Peyer's patch (tissue), 4 donors: Measurements from ENCODE around the gene WWC1. TPM values are rescaled to one million over a fixed set of nuclear protein-coding genes. Genes with fewer than 3 reads are reported as not detected.

ENCODE experiments used
- DNase-seq, 3 donors: peaks; one replicate each; pipeline ENCODE4 v3.0.0-alpha.2; 2017 to 2019
- H3K27ac ChIP-seq, 4 donors: fragments of 200-600 bp; sonication (generic); one replicate each; pipeline ENCODE4 v1.5.1; 2016 to 2019
- H3K27me3 ChIP-seq, 2 donors: fragments of 200-600 bp; sonication (generic); one replicate each; pipeline ENCODE4 v1.5.1; 2019
- H3K36me3 ChIP-seq, 3 donors: fragments of 200-600 bp; sonication (generic); one replicate each; pipeline ENCODE4 v1.5.1; 2016 to 2019
- H3K4me1 ChIP-seq, 4 donors: fragments of 200-600 bp; sonication (generic); one replicate each; pipeline ENCODE4 v1.5.1; 2016 to 2019
- H3K4me3 ChIP-seq, 4 donors: fragments of 200-600 bp; sonication (generic); 1 replicate in 3 of 4; 2 replicates in 1 of 4; pipeline ENCODE4 v1.5.1; 2016 to 2019; ENCODE audit warnings: mild to moderate bottlenecking in 1 of 4
- H3K9me3 ChIP-seq, 4 donors: fragments of 200-600 bp; sonication (generic); one replicate each; pipeline ENCODE4 v1.5.1; 2016 to 2019; ENCODE audit warnings: mild to moderate bottlenecking in 1 of 4
- POLR2A ChIP-seq, 2 donors: fragments of 450-650 bp; IDR thresholded peaks; one replicate each; pipeline ENCODE4 v1.5.1; 2017; ENCODE audit warnings: antibody characterized with exemption in 2 of 2, mild to moderate bottlenecking in 2 of 2, moderate library complexity in 2 of 2
- total RNA-seq, 4 donors: library from RNA; depleted of rRNA; stranded (reverse); fragments of >200 nt; gene quantifications; one replicate each; pipeline ENCODE4 v1.1.0, GENCODE V29; 2016
- TF ChIP-seq, protein P1 (sequence below), 6 experiments: fragments of 450-650 bp in 4 of 6; fragments of 200-600 bp in 2 of 6; sonication (generic) in 1 of 6; IDR thresholded peaks; one replicate each; pipeline ENCODE4 v1.5.1; 2017 to 2019; ENCODE audit warnings: antibody characterized with exemption in 6 of 6, mild to moderate bottlenecking in 3 of 6, moderate library complexity in 1 of 6

Gene WWC1
- total RNA-seq, 4 donors from 2014 or later, result 47.0 to 63.2 (median 52.8) TPM

GRCh38 chr5:168417731-168418429, 126.4 kb downstream of the WWC1 start:
- DNase-seq, result no peak
- Histone ChIP-seq H3K4me1 (no peaks in the 10 kb centered on the region), H3K4me3 (no peak overlapping the region), H3K36me3 (peaks cover 0 to 14% (median 0%) of the 10 kb centered on the region in 3 donors), H3K27me3 (no peaks in the 10 kb centered on the region), H3K9me3 (no peaks in the 10 kb centered on the region), H3K27ac (no peak overlapping the region)
- TF ChIP-seq, protein P1, sequence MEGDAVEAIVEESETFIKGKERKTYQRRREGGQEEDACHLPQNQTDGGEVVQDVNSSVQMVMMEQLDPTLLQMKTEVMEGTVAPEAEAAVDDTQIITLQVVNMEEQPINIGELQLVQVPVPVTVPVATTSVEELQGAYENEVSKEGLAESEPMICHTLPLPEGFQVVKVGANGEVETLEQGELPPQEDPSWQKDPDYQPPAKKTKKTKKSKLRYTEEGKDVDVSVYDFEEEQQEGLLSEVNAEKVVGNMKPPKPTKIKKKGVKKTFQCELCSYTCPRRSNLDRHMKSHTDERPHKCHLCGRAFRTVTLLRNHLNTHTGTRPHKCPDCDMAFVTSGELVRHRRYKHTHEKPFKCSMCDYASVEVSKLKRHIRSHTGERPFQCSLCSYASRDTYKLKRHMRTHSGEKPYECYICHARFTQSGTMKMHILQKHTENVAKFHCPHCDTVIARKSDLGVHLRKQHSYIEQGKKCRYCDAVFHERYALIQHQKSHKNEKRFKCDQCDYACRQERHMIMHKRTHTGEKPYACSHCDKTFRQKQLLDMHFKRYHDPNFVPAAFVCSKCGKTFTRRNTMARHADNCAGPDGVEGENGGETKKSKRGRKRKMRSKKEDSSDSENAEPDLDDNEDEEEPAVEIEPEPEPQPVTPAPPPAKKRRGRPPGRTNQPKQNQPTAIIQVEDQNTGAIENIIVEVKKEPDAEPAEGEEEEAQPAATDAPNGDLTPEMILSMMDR (IDR thresholded peaks at IDR 0.05), result no peak
- no peak for TF ChIP-seq POLR2A (IDR thresholded peaks at IDR 0.05)

GRCh38 chr5:168420461-168420860, 129.0 kb downstream of the WWC1 start:
- TF ChIP-seq, protein P1 (IDR thresholded peaks at IDR 0.05), result no peak
- H3K4me3 ChIP-seq, result no peak overlapping the region
- H3K4me1 ChIP-seq, result no peaks in the 10 kb centered on the region
- peaks cover 0 to 7% (median 0%) of the 10 kb centered on the region in 3 donors for H3K36me3 ChIP-seq
- no peak for DNase-seq
- no peaks in the 10 kb centered on the region for H3K27me3 ChIP-seq
- H3K27ac ChIP-seq, result no peak overlapping the region
- no peaks in the 10 kb centered on the region for H3K9me3 ChIP-seq

GRCh38 chr5:168422431-168422830, 131.0 kb downstream of the WWC1 start:
- TF ChIP-seq POLR2A (IDR thresholded peaks at IDR 0.05), result no peak
- TF ChIP-seq, protein P1 (IDR thresholded peaks at IDR 0.05), result peak in 3 of 6 experiments; percentile 28 to 36 (median 35)
- Histone ChIP-seq H3K4me1 (no peaks in the 10 kb centered on the region), H3K36me3 (peaks cover 0 to 7% (median 0%) of the 10 kb centered on the region in 3 donors), H3K27me3 (no peaks in the 10 kb centered on the region), H3K9me3 (no peaks in the 10 kb centered on the region), H3K4me3 (no peak overlapping the region), H3K27ac (no peak overlapping the region)
- DNase-seq, result no peak

- DNase-seq, result no peak
- Histone ChIP-seq H3K27me3 (no peaks in the 10 kb centered on the region), H3K27ac (no peak overlapping the region), H3K36me3 (peaks cover 0 to 7% (median 0%) of the 10 kb centered on the region in 3 donors), H3K4me1 (no peaks in the 10 kb centered on the region), H3K9me3 (no peaks in the 10 kb centered on the region), H3K4me3 (no peak overlapping the region)
- TF ChIP-seq, protein P1 (IDR thresholded peaks at IDR 0.05), result no peak
- TF ChIP-seq POLR2A (IDR thresholded peaks at IDR 0.05), result no peak
Observed at GRCh38 chr5:168423478-168423877, 132.0 kb downstream of the WWC1 start.

- H3K9me3 ChIP-seq, result no peaks in the 10 kb centered on the region
- no peak overlapping the region for H3K27ac ChIP-seq
- no peaks in the 10 kb centered on the region for H3K27me3 ChIP-seq
- TF ChIP-seq POLR2A (IDR thresholded peaks at IDR 0.05), result no peak
- TF ChIP-seq, protein P1 (IDR thresholded peaks at IDR 0.05), result no peak
- no peaks in the 10 kb centered on the region for H3K4me1 ChIP-seq
- H3K36me3 ChIP-seq, result peaks cover 0 to 7% (median 0%) of the 10 kb centered on the region in 3 donors
- H3K4me3 ChIP-seq, result no peak overlapping the region
- DNase-seq, result no peak
Observed at GRCh38 chr5:168423971-168424370, 132.5 kb downstream of the WWC1 start.
